Left lung (tissue), 10 donors: Measurements from ENCODE around the gene PABPC1L. TPM values are rescaled to one million over a fixed set of nuclear protein-coding genes. Genes with fewer than 3 reads are reported as not detected.

Experiments used
- ATAC-seq: fragments of 200-7000 bp; cut with Tn5 transposase; one replicate; pipeline ENCODE4 v1.9.1; 2020; ENCODE audit warnings: moderate library complexity
- DNase-seq, 4 donors: peaks; one replicate each; pipeline ENCODE4 v3.0.0-alpha.2; 2013 to 2020
- H3K27ac ChIP-seq, 2 donors: fragments of 200-600 bp; sonication (generic) in 1 of 2; one replicate each; pipeline versions ENCODE4 v1.5.0 to v1.8.0; 2020 to 2021
- H3K27me3 ChIP-seq, 2 donors: fragments of 200-600 bp; sonication (generic) in 1 of 2; one replicate each; pipeline versions ENCODE4 v1.5.0 to v1.8.0; 2020 to 2021
- H3K36me3 ChIP-seq, 2 donors: fragments of 200-600 bp; sonication (generic) in 1 of 2; one replicate each; pipeline versions ENCODE4 v1.5.0 to v1.8.0; 2020 to 2021
- H3K4me1 ChIP-seq, 2 donors: fragments of 200-600 bp; one replicate each; pipeline ENCODE4 v1.8.0; 2021
- H3K4me3 ChIP-seq, 2 donors: fragments of 200-600 bp; sonication (generic) in 1 of 2; one replicate each; pipeline versions ENCODE4 v1.5.0 to v1.8.0; 2020 to 2021; ENCODE audit warnings: mild to moderate bottlenecking in 1 of 2
- H3K9me3 ChIP-seq, 2 donors: fragments of 200-600 bp; sonication (generic) in 1 of 2; one replicate each; pipeline versions ENCODE4 v1.5.0 to v1.8.0; 2020 to 2021
- CTCF ChIP-seq, 2 donors: fragments of 200-600 bp; sonication (generic) in 1 of 2; IDR thresholded peaks; one replicate each; pipeline versions ENCODE4 v1.5.0 to v1.8.0; 2021; ENCODE audit warnings: antibody characterized with exemption in 2 of 2
- intact Hi-C, 2 donors: fragments of 100-400 bp; cut with DNase I; formaldehyde crosslinking; loops; one replicate each; pipeline versions ENCODE4 v1.11.2 to v1.14.2; 2022
- polyA plus RNA-seq, 6 donors: library from polyadenylated mRNA; unstranded; fragments of 120-200 nt; gene quantifications; one replicate each; pipeline ENCODE4 v1.2.1, GENCODE V29; 2013; ENCODE audit not compliant: insufficient read length in 6 of 6
- total RNA-seq, 2 donors: library from RNA; stranded (reverse); fragmentation: NEBNext Ultra II Directional; extraction: Animal tissue kit (Norgen Biotek cat#: 25700); gene quantifications; one replicate each; pipeline ENCODE4 v1.2.1, GENCODE V29; 2021
- donor health status: DM: no; HTN: yes; CAD: no.
- donor health status: DM: no; HTN: no; CAD: no.

The PABPC1L gene
- total and polyA plus RNA-seq, 8 donors: 41.2 to 116 (median 88.5) TPM

GRCh38 chr20:44900231-44900854 lies 9.5 kb upstream of the PABPC1L start:
- peaks cover 0 to 41% of the 10 kb centered on the region in 2 donors for H3K36me3 ChIP-seq
- H3K4me3 ChIP-seq: no peak overlapping the region
- no peaks in the 10 kb centered on the region for H3K27me3 ChIP-seq
- TF ChIP-seq CTCF (IDR thresholded peaks at IDR 0.05): no peak
- DNase-seq (no peak), ATAC-seq (peak; percentile 63)
- intact Hi-C loops: no loop called here
- peaks cover 7 to 56% of the 10 kb centered on the region in 2 donors for H3K4me1 ChIP-seq
- no peaks in the 10 kb centered on the region for H3K9me3 ChIP-seq
- H3K27ac ChIP-seq: no peak overlapping the region

- no peak overlapping the region for H3K27ac ChIP-seq
- H3K9me3 ChIP-seq: no peaks in the 10 kb centered on the region
- intact Hi-C loops: no loop called here
- H3K4me1 ChIP-seq: peaks cover 3 to 39% of the 10 kb centered on the region in 2 donors
- peaks cover 0 to 57% of the 10 kb centered on the region in 2 donors for H3K36me3 ChIP-seq
- no peak for ATAC-seq
- no peaks in the 10 kb centered on the region for H3K27me3 ChIP-seq
- H3K4me3 ChIP-seq: no peak overlapping the region
- no peak for TF ChIP-seq CTCF (IDR thresholded peaks at IDR 0.05)
- no peak for DNase-seq
Observed at GRCh38 chr20:44901974-44902373, 7.9 kb upstream of the PABPC1L start.

- Histone ChIP-seq H3K27ac (no peak overlapping the region), H3K4me3 (no peak overlapping the region), H3K4me1 (peaks cover 2 to 25% of the 10 kb centered on the region in 2 donors), H3K36me3 (peaks cover 0 to 77% of the 10 kb centered on the region in 2 donors), H3K9me3 (no peaks in the 10 kb centered on the region), H3K27me3 (no peaks in the 10 kb centered on the region)
- intact Hi-C loops: no loop called here
- DNase-seq (no peak), ATAC-seq (no peak)
- no peak for TF ChIP-seq CTCF (IDR thresholded peaks at IDR 0.05)
Observed at GRCh38 chr20:44904377-44904776, 5.5 kb upstream of the PABPC1L start.

GRCh38 chr20:44908987-44909871 lies 631 bp upstream of the PABPC1L start:
- Histone ChIP-seq H3K9me3 (no peaks in the 10 kb centered on the region), H3K4me1 (peaks cover 5 to 28% of the 10 kb centered on the region in 2 donors), H3K27me3 (no peaks in the 10 kb centered on the region), H3K27ac (no peak overlapping the region), H3K36me3 (peaks cover 0 to 57% of the 10 kb centered on the region in 2 donors), H3K4me3 (peak overlapping the region; percentile 62 to 73)
- ATAC-seq (no peak), DNase-seq (no peak)
- intact Hi-C loops: no loop called here
- TF ChIP-seq CTCF (IDR thresholded peaks at IDR 0.05): no peak

GRCh38 chr20:44910690-44911262 lies 916 bp downstream of the PABPC1L start:
- ATAC-seq (no peak), DNase-seq (no peak)
- peak overlapping the region; percentile 62 to 73 for H3K4me3 ChIP-seq
- peaks cover 5 to 28% of the 10 kb centered on the region in 2 donors for H3K4me1 ChIP-seq
- peaks cover 0 to 41% of the 10 kb centered on the region in 2 donors for H3K36me3 ChIP-seq
- no peak overlapping the region for H3K27ac ChIP-seq
- no peaks in the 10 kb centered on the region for H3K27me3 ChIP-seq
- TF ChIP-seq CTCF (IDR thresholded peaks at IDR 0.05): no peak
- intact Hi-C loops: no loop called here
- H3K9me3 ChIP-seq: no peaks in the 10 kb centered on the region
